ENCODE measurements around the gene RUFY3.

- no peak for TF ChIP-seq CTCF (IDR thresholded peaks at IDR 0.05)
- no peak for TF ChIP-seq ZFX (IDR thresholded peaks at IDR 0.05; ENCODE audit: borderline replicate concordance)
These were observed 114.3 kb downstream of the RUFY3 start for GRCh38 chr4:70836081-70836480.
